Astrocyte (in vitro differentiated cells and primary cell): Measurements from ENCODE around the gene ATP5PO. TPM values are rescaled to one million over a fixed set of nuclear protein-coding genes. Genes with fewer than 3 reads are reported as not detected.

Experiments used
- DNase-seq: peaks from one replicate; pipeline ENCODE4 v3.0.0-alpha.2; 2010; ENCODE audit warnings: low read depth
- FAIRE-seq: peaks from 2 replicates; lab custom pipeline; 2011; peaks lifted over from hg19 to GRCh38; lab: Jason Lieb, UNC
- H2AFZ ChIP-seq: 2 replicates; pipeline ENCODE4 v1.6.0; 2012; ENCODE audit warnings: low read depth, low read length, inconsistent platforms
- H3K27ac ChIP-seq: 2 replicates; pipeline ENCODE4 v1.5.1; 2011; ENCODE audit warnings: low read depth, low read length, inconsistent platforms
- H3K27me3 ChIP-seq: 2 replicates; pipeline ENCODE4 v1.6.0; 2011; ENCODE audit warnings: low read length, inconsistent platforms; ENCODE audit not compliant: insufficient read depth
- H3K36me3 ChIP-seq: 2 replicates; pipeline ENCODE4 v1.5.1; 2011; ENCODE audit warnings: low read length, inconsistent platforms; ENCODE audit not compliant: insufficient read depth
- H3K4me1 ChIP-seq: 2 replicates; pipeline ENCODE4 v1.5.1; 2011; ENCODE audit warnings: low read length, inconsistent platforms; ENCODE audit not compliant: insufficient read depth
- H3K4me2 ChIP-seq: 2 replicates; pipeline ENCODE4 v1.6.0; 2012; ENCODE audit warnings: low read length, inconsistent platforms
- H3K4me3 ChIP-seq: 2 replicates; pipeline ENCODE4 v1.5.1; 2011; ENCODE audit warnings: low read depth, mild to moderate bottlenecking, low read length, inconsistent platforms; ENCODE audit not compliant: insufficient read depth
- H3K79me2 ChIP-seq: 2 replicates; pipeline ENCODE4 v1.6.0; 2012; ENCODE audit warnings: mild to moderate bottlenecking, low read length, inconsistent platforms; ENCODE audit not compliant: insufficient read depth
- H3K9ac ChIP-seq: 2 replicates; pipeline ENCODE4 v1.6.0; 2012; ENCODE audit warnings: mild to moderate bottlenecking, low read length, inconsistent platforms
- H3K9me3 ChIP-seq: 2 replicates; pipeline ENCODE4 v1.5.1; 2012; ENCODE audit warnings: low read depth, mild to moderate bottlenecking, low read length, inconsistent platforms; ENCODE audit not compliant: insufficient read depth
- H4K20me1 ChIP-seq: 2 replicates; pipeline ENCODE4 v1.6.0; 2012; ENCODE audit warnings: low read length, inconsistent platforms; ENCODE audit not compliant: insufficient read depth
- H3K27ac Mint-ChIP-seq: one replicate; pipeline ENCODE4 v1.8.0; 2021; ENCODE audit warnings: mild to moderate bottlenecking, mixed read lengths; ENCODE audit not compliant: unreplicated experiment
- H3K27me3 Mint-ChIP-seq: one replicate; pipeline ENCODE4 v1.8.0; 2021; ENCODE audit warnings: low read depth, mixed read lengths; ENCODE audit not compliant: unreplicated experiment
- H3K36me3 Mint-ChIP-seq: one replicate; pipeline ENCODE4 v1.8.0; 2021; ENCODE audit warnings: low read depth, mixed read lengths; ENCODE audit not compliant: unreplicated experiment
- H3K4me1 Mint-ChIP-seq: one replicate; pipeline ENCODE4 v1.8.0; 2021; ENCODE audit warnings: low read depth, mixed read lengths; ENCODE audit not compliant: unreplicated experiment
- H3K4me3 Mint-ChIP-seq: one replicate; pipeline ENCODE4 v1.8.0; 2021; ENCODE audit warnings: mild to moderate bottlenecking, moderate library complexity, mixed read lengths; ENCODE audit not compliant: unreplicated experiment
- H3K9me3 Mint-ChIP-seq: one replicate; pipeline ENCODE4 v1.8.0; 2021; ENCODE audit warnings: mild to moderate bottlenecking, mixed read lengths; ENCODE audit not compliant: unreplicated experiment
- EZH2 ChIP-seq: IDR thresholded peaks from 2 replicates; pipeline ENCODE4 v1.6.1; 2012; ENCODE audit warnings: mild to moderate bottlenecking, low read length, inconsistent platforms; ENCODE audit not compliant: insufficient read depth
- total RNA-seq: library from RNA; stranded (reverse); gene quantifications from 2 replicates; pipeline ENCODE4 v1.2.1, GENCODE V29; 2021
- TF ChIP-seq, protein P1 (sequence below): IDR thresholded peaks from 2 replicates; pipeline ENCODE4 v1.5.1; 2011; ENCODE audit warnings: low read depth, mild to moderate bottlenecking, inconsistent platforms, low read length, moderate library complexity; ENCODE audit not compliant: insufficient read depth

ATP5PO gene
- total RNA-seq, 1 donor from 2014 or later, result 171 TPM

DNA sequence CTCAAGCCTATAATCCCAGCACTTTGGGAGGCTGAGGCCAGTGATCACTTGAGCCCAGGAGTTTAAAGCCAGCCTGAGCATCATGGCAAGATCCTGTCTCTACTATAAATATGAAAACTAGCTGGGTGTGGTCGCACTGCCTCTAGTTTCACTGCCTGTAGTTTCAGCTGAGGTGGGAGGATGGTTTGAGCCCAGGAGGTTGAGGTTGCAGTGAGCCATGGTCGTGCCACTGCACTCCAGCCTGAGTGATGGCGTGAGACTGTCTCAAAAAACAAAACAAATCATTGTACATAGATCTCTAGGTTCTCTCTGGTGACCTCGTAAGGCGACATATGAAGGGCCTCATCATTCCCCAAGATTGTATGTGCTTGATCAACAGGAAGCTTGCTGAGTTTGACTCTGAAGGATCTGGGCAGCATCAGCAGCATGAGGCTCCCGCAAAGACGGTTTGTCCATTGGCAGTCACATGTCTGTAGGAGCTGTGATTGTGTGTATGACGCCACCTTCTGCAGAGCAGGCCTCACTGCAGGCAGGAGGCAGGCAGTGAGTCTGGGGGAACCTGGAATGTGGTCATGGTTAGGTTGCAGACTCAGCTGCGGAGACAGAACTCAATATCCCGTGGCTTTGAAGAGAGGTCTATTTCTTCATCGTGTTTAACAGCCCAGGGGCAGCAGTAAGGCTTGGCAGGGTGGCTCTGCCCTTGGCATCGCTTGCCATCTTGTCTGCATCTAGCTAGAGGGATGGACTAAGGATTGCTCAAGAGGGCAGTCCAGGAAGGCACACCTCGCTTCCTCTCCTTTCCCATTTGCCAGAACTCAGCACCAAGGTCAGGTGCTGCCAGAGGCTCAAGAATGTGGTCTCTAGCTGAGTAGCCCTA lies 14.0 kb downstream of the ATP5PO start:
- H3K27ac Mint-ChIP-seq, result peak overlapping the region; percentile 31
- no peaks in the 10 kb centered on the region for H3K9me3 Mint-ChIP-seq

DNA sequence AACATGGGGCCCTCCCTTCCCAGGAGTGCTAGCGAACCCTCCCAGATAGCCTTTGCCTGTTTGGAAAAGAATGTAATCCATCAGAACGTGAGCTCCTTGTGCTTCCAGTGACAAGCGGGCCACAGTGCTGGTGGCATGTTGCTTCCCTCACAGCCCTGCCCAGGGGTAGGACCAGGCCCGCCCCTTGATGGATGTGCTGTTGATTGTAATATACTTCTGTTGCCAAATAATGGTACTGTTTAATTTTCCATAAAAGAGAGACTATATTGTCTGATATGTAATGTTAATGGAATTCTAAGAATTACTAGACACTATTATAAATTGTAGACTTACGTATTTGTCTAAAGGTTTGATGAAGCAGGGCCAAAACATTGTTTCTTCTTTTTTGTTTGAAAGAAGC lies 16.4 kb downstream of the ATP5PO start:
- H3K9ac ChIP-seq, result no peak overlapping the region
- peaks cover 19% of the 10 kb centered on the region for H3K4me1 Mint-ChIP-seq
- peaks cover 18% of the 10 kb centered on the region for H3K4me1 ChIP-seq

More for the DNA sequence above, 14.0 kb downstream of the ATP5PO start:
- peaks cover 12% of the 10 kb centered on the region for H3K4me1 ChIP-seq
- no peak overlapping the region for H3K4me3 Mint-ChIP-seq
- no peak overlapping the region for H2AFZ ChIP-seq
- H3K27ac ChIP-seq, result no peak overlapping the region
- H3K4me2 ChIP-seq, result no peak overlapping the region
- H3K4me3 ChIP-seq, result no peak overlapping the region
- no peaks in the 10 kb centered on the region for H3K9me3 ChIP-seq
- H3K79me2 ChIP-seq, result no peaks in the 10 kb centered on the region
- TF ChIP-seq EZH2, result no peak
- TF ChIP-seq, protein P1, sequence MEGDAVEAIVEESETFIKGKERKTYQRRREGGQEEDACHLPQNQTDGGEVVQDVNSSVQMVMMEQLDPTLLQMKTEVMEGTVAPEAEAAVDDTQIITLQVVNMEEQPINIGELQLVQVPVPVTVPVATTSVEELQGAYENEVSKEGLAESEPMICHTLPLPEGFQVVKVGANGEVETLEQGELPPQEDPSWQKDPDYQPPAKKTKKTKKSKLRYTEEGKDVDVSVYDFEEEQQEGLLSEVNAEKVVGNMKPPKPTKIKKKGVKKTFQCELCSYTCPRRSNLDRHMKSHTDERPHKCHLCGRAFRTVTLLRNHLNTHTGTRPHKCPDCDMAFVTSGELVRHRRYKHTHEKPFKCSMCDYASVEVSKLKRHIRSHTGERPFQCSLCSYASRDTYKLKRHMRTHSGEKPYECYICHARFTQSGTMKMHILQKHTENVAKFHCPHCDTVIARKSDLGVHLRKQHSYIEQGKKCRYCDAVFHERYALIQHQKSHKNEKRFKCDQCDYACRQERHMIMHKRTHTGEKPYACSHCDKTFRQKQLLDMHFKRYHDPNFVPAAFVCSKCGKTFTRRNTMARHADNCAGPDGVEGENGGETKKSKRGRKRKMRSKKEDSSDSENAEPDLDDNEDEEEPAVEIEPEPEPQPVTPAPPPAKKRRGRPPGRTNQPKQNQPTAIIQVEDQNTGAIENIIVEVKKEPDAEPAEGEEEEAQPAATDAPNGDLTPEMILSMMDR, result peak; percentile 65
- no peaks in the 10 kb centered on the region for H3K27me3 ChIP-seq
- FAIRE-seq (no peak), DNase-seq (peak; percentile 56)
- peaks cover 21% of the 10 kb centered on the region for H3K36me3 ChIP-seq
- peaks cover 7% of the 10 kb centered on the region for H3K36me3 Mint-ChIP-seq
- H4K20me1 ChIP-seq, result peaks cover 4% of the 10 kb centered on the region
- H3K9ac ChIP-seq, result no peak overlapping the region
- H3K27me3 Mint-ChIP-seq, result no peaks in the 10 kb centered on the region
- H3K4me1 Mint-ChIP-seq, result peaks cover 11% of the 10 kb centered on the region

More for the DNA sequence above, 16.4 kb downstream of the ATP5PO start:
- no peaks in the 10 kb centered on the region for H3K27me3 ChIP-seq
- DNase-seq (peak; percentile 63), FAIRE-seq (no peak)
- no peaks in the 10 kb centered on the region for H3K79me2 ChIP-seq
- no peaks in the 10 kb centered on the region for H3K27me3 Mint-ChIP-seq
- H4K20me1 ChIP-seq, result no peaks in the 10 kb centered on the region
- H3K4me3 Mint-ChIP-seq, result no peak overlapping the region
- H3K36me3 Mint-ChIP-seq, result peaks cover 5% of the 10 kb centered on the region
- no peak overlapping the region for H2AFZ ChIP-seq
- H3K27ac ChIP-seq, result peak overlapping the region; percentile 29
- no peaks in the 10 kb centered on the region for H3K9me3 ChIP-seq
- H3K4me2 ChIP-seq, result peak overlapping the region; percentile 16
- H3K4me3 ChIP-seq, result no peak overlapping the region
- peaks cover 6% of the 10 kb centered on the region for H3K36me3 ChIP-seq
- no peak for TF ChIP-seq EZH2
- TF ChIP-seq, protein P1, result no peak
- peak overlapping the region; percentile 85 for H3K27ac Mint-ChIP-seq
- H3K9me3 Mint-ChIP-seq, result no peaks in the 10 kb centered on the region
